Measurements from ENCODE around the gene RPP30.

Gene RPP30

GRCh38 chr10:90871766-90872647 lies at the start of gene RPP30:
Gene RPP30 (plus strand): TSS chr10:90871974. CDS start chr10:90871987, 13 bp downstream.
- peak; percentile 82 for DNase-seq

- no peak for DNase-seq
Measured at GRCh38 chr10:90822508-90822907, 49.3 kb upstream of the RPP30 start.

GRCh38 chr10:90832111-90832510 lies 39.7 kb upstream of the RPP30 start:
- no peak for DNase-seq

- no peak for DNase-seq
Measured at GRCh38 chr10:90834326-90834725, 37.4 kb upstream of the RPP30 start.

DNA sequence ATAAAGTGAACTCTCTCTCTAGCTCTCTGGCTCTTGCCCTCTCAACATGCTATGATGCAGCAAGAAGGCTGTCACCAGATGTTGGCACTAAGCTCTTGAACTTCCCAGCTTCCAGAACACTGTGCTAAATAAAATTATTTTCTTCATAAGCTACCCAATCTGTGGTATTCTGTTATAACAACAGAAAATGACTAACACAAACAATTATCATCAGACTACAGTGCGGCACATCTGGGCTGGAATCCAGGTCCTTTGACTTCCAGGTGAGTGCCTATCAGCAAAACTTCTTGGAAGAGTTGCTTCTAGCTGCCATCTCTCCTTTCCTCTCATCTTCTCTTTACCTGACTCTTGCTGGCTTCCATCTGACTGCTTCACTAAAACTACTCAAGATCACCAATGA lies 34.3 kb upstream of the RPP30 start:
- DNase-seq, result no peak

- DNase-seq, result no peak
Measured at GRCh38 chr10:90842725-90843124, 29.0 kb upstream of the RPP30 start.

GRCh38 chr10:90845726-90846125 lies 26.0 kb upstream of the RPP30 start:
- DNase-seq, result no peak

DNA sequence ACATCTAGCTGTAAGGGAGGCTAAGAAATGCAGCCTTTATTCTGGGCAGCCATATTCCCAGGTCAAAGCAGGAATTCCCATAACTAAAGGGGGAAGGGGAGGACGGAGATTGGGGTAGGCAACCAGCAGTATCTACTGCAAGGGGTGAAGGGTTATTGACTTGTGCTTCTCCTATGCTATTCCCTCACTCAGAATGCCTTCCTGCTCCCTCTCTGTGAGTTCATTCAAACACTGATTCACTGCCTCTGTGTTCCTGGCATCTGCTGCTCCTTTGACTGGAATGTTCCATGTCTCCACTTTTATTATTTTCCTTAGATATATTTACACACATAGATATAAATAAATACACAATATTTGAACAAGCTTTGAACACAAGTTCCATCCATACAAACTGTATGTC lies 25.0 kb upstream of the RPP30 start:
- no peak for DNase-seq

DNA sequence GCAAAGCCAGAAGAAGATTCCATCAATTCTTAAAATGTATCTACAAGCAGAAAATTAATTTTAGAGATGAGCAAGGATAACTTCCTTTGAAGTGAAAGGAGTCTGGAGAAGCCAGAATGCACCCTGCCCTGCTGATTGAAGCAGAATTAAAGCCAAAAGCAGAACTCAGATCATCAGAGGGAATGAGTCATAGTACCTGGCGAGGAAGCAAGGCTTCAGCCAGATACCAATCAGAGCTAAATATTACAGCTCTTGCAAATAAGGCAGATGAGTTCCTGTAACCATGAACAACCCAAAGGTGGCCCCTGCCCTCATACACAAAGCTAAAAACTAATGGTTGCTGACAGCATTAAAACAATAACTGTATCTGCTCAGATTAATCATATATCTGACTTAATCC lies 24.3 kb upstream of the RPP30 start:
- no peak for DNase-seq

- no peak for DNase-seq
Measured at GRCh38 chr10:90849956-90850749, 21.6 kb upstream of the RPP30 start.

DNA sequence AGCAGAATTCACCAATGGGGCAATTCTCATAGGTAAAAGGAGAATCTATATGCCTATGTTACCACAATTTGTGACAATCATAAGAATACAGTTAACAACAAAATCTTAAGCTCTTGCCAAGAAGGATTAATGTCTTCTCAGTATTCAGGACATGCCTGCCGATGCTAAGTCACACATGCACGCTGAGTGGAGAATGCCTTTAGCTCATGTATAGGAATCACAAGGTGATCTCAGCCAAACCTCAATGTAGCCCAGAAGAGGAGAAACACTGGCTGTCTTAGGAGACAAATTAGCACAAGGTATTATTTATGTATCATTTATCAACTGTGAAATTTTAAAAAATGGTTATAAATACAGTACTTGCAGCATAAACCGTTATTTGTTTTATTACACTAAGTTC lies 16.6 kb upstream of the RPP30 start:
- DNase-seq, result no peak

DNA sequence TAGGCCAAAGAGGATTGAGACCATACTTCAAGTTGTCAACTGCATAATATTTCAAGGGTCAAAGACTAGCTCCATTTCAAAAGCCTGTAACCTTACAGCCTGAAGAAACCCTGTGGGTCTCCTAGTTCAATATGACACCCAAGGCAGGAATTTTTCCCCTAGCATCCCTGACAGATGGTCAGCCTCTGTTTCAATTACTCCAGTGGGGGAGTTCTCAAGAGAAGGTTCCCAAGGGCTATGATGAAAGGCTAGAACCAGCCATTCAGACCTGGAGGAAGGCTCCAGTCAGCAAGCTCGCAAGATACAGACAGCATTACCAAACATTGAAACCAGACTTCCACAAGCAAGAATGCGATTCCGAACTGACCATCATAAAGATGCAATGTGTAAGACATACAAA lies 15.5 kb upstream of the RPP30 start:
- no peak for DNase-seq

GRCh38 chr10:90856964-90857634 lies 14.7 kb upstream of the RPP30 start:
- DNase-seq, result no peak

- peak; percentile 58 to 62 for DNase-seq
Measured at GRCh38 chr10:90857635-90858460, 13.9 kb upstream of the RPP30 start, which contains the start of gene HTR7. Gene HTR7 (minus strand): TSS chr10:90858039. CDS start chr10:90857671, 368 bp downstream.

- no peak for DNase-seq
Measured at GRCh38 chr10:90858461-90858968, 13.3 kb upstream of the RPP30 start.

DNA sequence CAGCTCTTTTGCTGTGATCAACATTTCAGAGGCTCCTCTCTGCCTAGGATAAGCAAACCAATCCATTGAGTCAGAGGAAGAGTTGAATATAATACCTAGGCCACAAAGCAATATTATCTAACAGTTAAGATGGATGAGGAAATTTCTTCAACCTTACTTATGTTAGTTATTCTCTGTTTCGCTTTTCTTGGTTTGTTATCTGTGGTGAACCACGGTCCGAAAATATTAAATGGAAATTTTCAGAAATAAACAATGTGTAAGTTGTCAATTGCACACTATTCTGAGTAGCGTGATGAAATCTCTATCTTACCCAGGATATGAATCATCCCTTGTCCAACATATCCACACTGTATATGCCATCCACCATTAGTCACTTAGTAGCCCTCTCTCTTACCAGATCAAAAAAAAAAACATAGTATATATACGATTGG lies 12.4 kb upstream of the RPP30 start:
- DNase-seq, result no peak

GRCh38 chr10:90860790-90861189 lies 11.0 kb upstream of the RPP30 start:
- DNase-seq, result no peak

GRCh38 chr10:90862908-90863514 lies 8.8 kb upstream of the RPP30 start:
- peak in 1 of 2 donors; percentile 26 for DNase-seq

DNA sequence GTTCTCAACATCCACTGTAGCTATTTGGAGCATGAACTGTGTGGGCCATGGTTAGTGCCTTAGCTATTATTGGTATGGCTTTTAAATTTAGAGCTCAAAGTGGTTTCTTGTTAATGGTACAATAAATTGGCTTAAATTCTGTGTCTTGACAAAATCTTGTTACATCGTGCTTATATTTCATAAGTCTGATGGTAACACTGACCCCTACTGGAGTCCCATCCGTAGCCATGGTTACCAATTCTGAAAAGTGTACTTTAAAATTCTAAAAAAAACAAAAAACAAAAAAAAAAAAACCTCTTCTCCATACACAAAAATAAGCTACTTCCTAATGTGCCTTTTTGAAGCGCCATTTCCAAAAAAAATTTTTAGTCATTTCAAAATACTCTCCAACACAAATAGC lies 6.4 kb upstream of the RPP30 start:
- peak in 1 of 2 donors; percentile 13 for DNase-seq

- DNase-seq, result no peak
Measured at GRCh38 chr10:90866050-90866598, 5.7 kb upstream of the RPP30 start.

GRCh38 chr10:90871279-90871765 lies 452 bp upstream of the RPP30 start:
- DNase-seq, result peak; percentile 45 to 62
